IMR-90 (cell line): ENCODE data around the gene SEMA6A. TPM values are rescaled to one million over a fixed set of nuclear protein-coding genes. Genes with fewer than 3 reads are reported as not detected.

Source experiments
- ATAC-seq: fragments of 200-7000 bp; cut with Tn5 transposase; 2 replicates; pipeline ENCODE4 v1.9.1; 2020; ENCODE audit warnings: low read depth, mild to moderate bottlenecking, moderate library complexity
- BruUV-seq: library from RNA; stranded (reverse); fragments of 400-500 nt; replicated peaks from 2 replicates; lab custom pipeline; 2021; lab: Mats Ljungman, UMichigan
- CTCF ChIA-PET: fragments of 300-600 bp; formaldehyde crosslinking; extraction: SDS; loops from one replicate; lab custom pipeline; 2021; ENCODE audit warnings: antibody characterized with exemption; lab: Yijun Ruan, JAX
- POLR2A ChIA-PET: fragments of 300-600 bp; sonication (Branson Sonifier 250); formaldehyde crosslinking; loops from one replicate; lab custom pipeline; 2022; ENCODE audit warnings: antibody characterized with exemption; ENCODE audit not compliant: unreplicated experiment; lab: Charles Lee
- DNase-seq: peaks from one replicate; pipeline ENCODE4 v3.0.0; 2013
- H2AFZ ChIP-seq: replicated peaks from 2 replicates; pipeline ENCODE3; 2013; ENCODE audit warnings: low read length, mild to moderate bottlenecking; ENCODE audit not compliant: poor library complexity
- H2AK5ac ChIP-seq: 2 replicates; pipeline ENCODE4 v1.6.1; 2013; ENCODE audit warnings: low read depth, low read length, inconsistent platforms
- H2AK9ac ChIP-seq: replicated peaks from 2 replicates; pipeline ENCODE3; 2013; ENCODE audit warnings: mild to moderate bottlenecking, low read depth, low read length, moderate library complexity; ENCODE audit not compliant: poor library complexity
- H2BK120ac ChIP-seq: 2 replicates; pipeline ENCODE4 v1.6.1; 2013; ENCODE audit warnings: low read depth, low read length, inconsistent platforms
- H2BK15ac ChIP-seq: 3 replicates; pipeline ENCODE4 v1.6.1; 2013; ENCODE audit warnings: low read depth, low read length, inconsistent platforms
- H2BK20ac ChIP-seq: 2 replicates; pipeline ENCODE4 v1.6.1; 2013; ENCODE audit warnings: low read depth, mild to moderate bottlenecking, inconsistent platforms, low read length, moderate library complexity
- H2BK5ac ChIP-seq: 2 replicates; pipeline ENCODE4 v1.6.1; 2013; ENCODE audit warnings: mild to moderate bottlenecking, low read depth, low read length, inconsistent platforms; ENCODE audit not compliant: poor library complexity, severe bottlenecking
- H3K14ac ChIP-seq: replicated peaks from 2 replicates; pipeline ENCODE4 v1.6.1; 2013; ENCODE audit warnings: low read depth, low read length, inconsistent platforms
- H3K18ac ChIP-seq: 2 replicates; pipeline ENCODE4 v1.6.1; 2013; ENCODE audit warnings: low read depth, low read length, control low read depth
- H3K23ac ChIP-seq: 2 replicates; pipeline ENCODE4 v1.6.1; 2013; ENCODE audit warnings: low read depth, low read length, inconsistent platforms
- H3K27ac ChIP-seq: 2 replicates; pipeline ENCODE4 v1.5.1; 2013; ENCODE audit warnings: mild to moderate bottlenecking, control low read depth, low read length; ENCODE audit not compliant: insufficient read depth
- H3K27me3 ChIP-seq: 2 replicates; pipeline ENCODE4 v1.6.1; 2013; ENCODE audit warnings: low read length; ENCODE audit not compliant: control insufficient read depth, insufficient read depth
- H3K36me3 ChIP-seq: 2 replicates; pipeline ENCODE4 v1.6.1; 2013; ENCODE audit warnings: low read length, mixed read lengths; ENCODE audit not compliant: control insufficient read depth, insufficient read depth
- H3K4ac ChIP-seq: 2 replicates; pipeline ENCODE4 v1.6.1; 2013; ENCODE audit warnings: low read depth, low read length, inconsistent platforms
- H3K4me1 ChIP-seq: 2 replicates; pipeline ENCODE4 v1.6.1; 2013; ENCODE audit warnings: low read length, mixed read lengths; ENCODE audit not compliant: control insufficient read depth, insufficient read depth
- H3K4me2 ChIP-seq: 2 replicates; pipeline ENCODE4 v1.6.1; 2013; ENCODE audit warnings: low read depth, mild to moderate bottlenecking, control low read depth, low read length, moderate library complexity
- H3K4me3 ChIP-seq: 2 replicates; pipeline ENCODE4 v1.5.1; 2013; ENCODE audit warnings: low read depth, mild to moderate bottlenecking, control low read depth, low read length, moderate library complexity; ENCODE audit not compliant: insufficient read depth
- H3K56ac ChIP-seq: 2 replicates; pipeline ENCODE4 v1.6.1; 2013; ENCODE audit warnings: low read length, inconsistent platforms; ENCODE audit not compliant: insufficient read depth; ENCODE audit errors: extremely low read depth
- H3K79me1 ChIP-seq, 2 experiments: 2 replicates each; pipeline ENCODE4 v1.6.1; 2013; ENCODE audit warnings: low read length in 2 of 2, inconsistent platforms in 1 of 2, low read depth in 1 of 2
- H3K9ac ChIP-seq: 2 replicates; pipeline ENCODE4 v1.6.1; 2013; ENCODE audit warnings: low read depth, low read length, control low read depth
- H3K9me1 ChIP-seq: 2 replicates; pipeline ENCODE4 v1.6.1; 2013; ENCODE audit warnings: low read length, inconsistent platforms; ENCODE audit not compliant: insufficient read depth
- H3K9me3 ChIP-seq: 2 replicates; pipeline ENCODE4 v1.6.1; 2013; ENCODE audit warnings: low read length; ENCODE audit not compliant: control insufficient read depth, insufficient read depth
- H4K20me1 ChIP-seq: 2 replicates; pipeline ENCODE4 v1.6.1; 2013; ENCODE audit warnings: low read length, inconsistent platforms; ENCODE audit not compliant: insufficient read depth
- H4K5ac ChIP-seq: 2 replicates; pipeline ENCODE4 v1.6.1; 2013; ENCODE audit warnings: mild to moderate bottlenecking, low read depth, low read length, control low read depth
- H4K8ac ChIP-seq, 2 experiments: 2 replicates each; pipeline ENCODE4 v1.6.1; 2013; ENCODE audit warnings: low read depth in 2 of 2, low read length in 2 of 2, control low read depth in 1 of 2, inconsistent platforms in 1 of 2
- H4K91ac ChIP-seq: 2 replicates; pipeline ENCODE4 v1.6.1; 2013; ENCODE audit warnings: low read depth, low read length, inconsistent platforms; ENCODE audit not compliant: insufficient read depth
- MAFK ChIP-seq: IDR thresholded peaks from 2 replicates; pipeline ENCODE4 v1.6.1; 2012; ENCODE audit warnings: low read depth, low read length, improper control_type of control experiment
- SMC3 ChIP-seq: fragments of 150-350 bp; IDR thresholded peaks from 2 replicates; pipeline ENCODE4 v1.6.1; 2016; ENCODE audit warnings: low read depth, mild to moderate bottlenecking, antibody characterized with exemption, low read length, moderate library complexity
- USF2 ChIP-seq: fragments of 150-350 bp; IDR thresholded peaks from 2 replicates; pipeline ENCODE4 v1.6.1; 2017; ENCODE audit warnings: mild to moderate bottlenecking, antibody characterized with exemption, low read length, low read depth
- WGBS, 2 experiments: methylation state at CpG; one replicate each; pipeline versions ENCODE4 v1.1.5 to v1.1.7; 2013; ENCODE audit warnings: missing lambda C conversion rate in 2 of 2; ENCODE audit not compliant: insufficient read length in 1 of 2; ENCODE audit errors: extremely low coverage in 2 of 2; 5-methylcytosine and 5-hydroxymethylcytosine counted together
- dilution Hi-C: fragments of 300-500 bp; cut with HindIII; formaldehyde crosslinking; loops from one replicate; pipeline ENCODE4 v1.14.3; 2018; ENCODE audit warnings: low sequenced_read_pairs; ENCODE audit not compliant: unreplicated experiment
- in situ Hi-C: fragments of 300-500 bp; cut with MboI; formaldehyde crosslinking; loops from 3 replicates; pipeline ENCODE4 v1.14.3; 2019; ENCODE audit warnings: low sequenced_read_pairs, inconsistent platforms, mixed read lengths
- intact Hi-C: fragments of 100-400 bp; cut with micrococcal nuclease; formaldehyde crosslinking; loops from 2 replicates; pipeline ENCODE4 v1.10.0; 2022
- polyA plus RNA-seq, 3 experiments: library from polyadenylated mRNA; depleted of rRNA; stranded (reverse); fragments of >200 nt; gene quantifications; 2 replicates each; pipeline ENCODE4 v1.2.3, GENCODE V29; 2012; ENCODE audit warnings: low replicate concordance in 1 of 3
- total RNA-seq: library from RNA; depleted of rRNA; stranded (reverse); fragments of >200 nt; gene quantifications from 2 replicates; pipeline ENCODE4 v1.2.3, GENCODE V29; 2012

The SEMA6A gene
- total and polyA plus RNA-seq, 2 of the 4 experiments (the other 2 are of a cell fraction) = 0.27 to 0.36 TPM

GRCh38 chr5:116482394-116482793, 92.2 kb downstream of the SEMA6A start:
- no TSS peak for BruUV-seq
- Histone ChIP-seq H2BK120ac (no peak overlapping the region), H3K4me3 (no peak overlapping the region), H3K23ac (no peak overlapping the region), H3K9me3 (0 out of 2 replicates have a peak, but pooled peaks cover 3% of the 10 kb centered on the region), H3K4me2 (no peak overlapping the region), H4K8ac (no peak overlapping the region), H4K5ac (no peak overlapping the region), H4K20me1 (no peaks in the 10 kb centered on the region), H3K18ac (no peak overlapping the region), H2BK20ac (no peak overlapping the region), H3K14ac (no peak overlapping the region), H3K36me3 (no peaks in the 10 kb centered on the region), H3K4ac (no peak overlapping the region), H3K4me1 (no peaks in the 10 kb centered on the region), H3K27ac (no peak overlapping the region), H2AK9ac (no peak overlapping the region), H4K91ac (no peak overlapping the region), H2BK15ac (no peak overlapping the region), H2AFZ (no peak overlapping the region), H2BK5ac (no peak overlapping the region), H2AK5ac (no peak overlapping the region), H3K27me3 (no peaks in the 10 kb centered on the region), H3K9me1 (no peaks in the 10 kb centered on the region), H3K9ac (no peak overlapping the region), H3K79me1 (no peaks in the 10 kb centered on the region), H3K56ac (no peak overlapping the region)
- TF ChIP-seq MAFK (no peak), USF2 (no peak), SMC3 (no peak)
- POLR2A ChIA-PET = no interaction called here
- intact Hi-C loops (no loop called here), in situ Hi-C loops (no loop called here), dilution Hi-C loops (no loop called here)
- peak; percentile 57 for DNase-seq
- ATAC-seq = no peak
- no CpG with 5 or more reads among the region's 1 CpG for WGBS, 2 experiments
- CTCF ChIA-PET = no interaction called here
